HG03439 (cell line): Measurements from ENCODE around the gene OR7A10.

Source experiments
- ATAC-seq: cut with Tn5 transposase; IDR thresholded peaks from one replicate; pipeline ENCODE4 v1.9.1; 2021; ENCODE audit warnings: mild to moderate bottlenecking, moderate library complexity; ENCODE audit not compliant: unreplicated experiment

OR7A10 gene

DNA sequence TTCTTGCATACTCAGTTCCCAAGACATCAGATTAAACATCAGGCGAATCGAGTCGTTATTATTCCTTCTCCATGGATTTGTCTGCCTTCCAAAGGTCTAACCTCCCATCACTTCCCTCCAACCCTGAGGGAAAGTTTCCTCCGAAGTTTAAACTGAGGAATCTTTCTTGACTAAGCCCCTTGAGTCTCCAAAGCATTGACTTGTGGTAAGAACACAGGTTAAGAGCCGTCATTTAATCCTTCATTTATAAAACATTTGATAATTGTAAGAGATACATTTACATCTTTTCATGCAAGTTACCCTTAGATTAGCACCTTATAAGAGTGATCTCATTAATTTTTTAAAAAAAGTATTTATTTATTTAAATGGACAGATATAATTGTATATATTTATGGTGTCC, at the start of gene OR7A10:
TSS of gene OR7A10 (minus strand) at position 101 of the 400 bp plus-strand sequence. CDS start 7,045 bp downstream, outside the sequence.
- ATAC-seq = no peak

- ATAC-seq = no peak
These were observed 42.1 kb upstream of the OR7A10 start for GRCh38 chr19:14890643-14891379.

- ATAC-seq = no peak
These were observed 41.4 kb upstream of the OR7A10 start for GRCh38 chr19:14889994-14890642.

- no peak for ATAC-seq
These were observed 37.3 kb upstream of the OR7A10 start, which contains the start of gene OR7A17 for GRCh38 chr19:14886032-14886431. TSS of gene OR7A17 (minus strand) at chr19:14886132. CDS start at chr19:14881355, 4,777 bp downstream.

- ATAC-seq = no peak
These were observed 23.0 kb upstream of the OR7A10 start for GRCh38 chr19:14871619-14872230.

- no peak for ATAC-seq
These were observed 19.8 kb upstream of the OR7A10 start for GRCh38 chr19:14868497-14868896.

DNA sequence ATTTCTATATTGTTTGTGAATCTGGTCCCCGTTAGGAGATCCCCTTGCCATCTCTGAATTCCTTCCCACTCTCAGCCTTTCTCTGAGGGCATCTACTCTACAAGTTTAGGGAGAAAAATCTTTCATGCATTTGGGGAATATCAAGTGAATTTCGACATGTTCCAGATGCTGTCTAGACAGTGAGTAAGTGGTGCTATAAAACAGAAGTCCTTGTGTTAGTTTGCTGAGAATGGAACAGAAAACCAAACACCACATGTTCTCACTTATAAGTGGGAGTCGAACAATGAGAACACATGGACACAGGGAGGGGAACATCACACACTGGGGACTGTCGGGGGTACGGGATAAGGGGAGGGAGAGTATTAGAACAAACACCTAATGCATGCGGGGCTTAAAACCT, 5.1 kb downstream of the OR7A10 start:
- no peak for ATAC-seq

DNA sequence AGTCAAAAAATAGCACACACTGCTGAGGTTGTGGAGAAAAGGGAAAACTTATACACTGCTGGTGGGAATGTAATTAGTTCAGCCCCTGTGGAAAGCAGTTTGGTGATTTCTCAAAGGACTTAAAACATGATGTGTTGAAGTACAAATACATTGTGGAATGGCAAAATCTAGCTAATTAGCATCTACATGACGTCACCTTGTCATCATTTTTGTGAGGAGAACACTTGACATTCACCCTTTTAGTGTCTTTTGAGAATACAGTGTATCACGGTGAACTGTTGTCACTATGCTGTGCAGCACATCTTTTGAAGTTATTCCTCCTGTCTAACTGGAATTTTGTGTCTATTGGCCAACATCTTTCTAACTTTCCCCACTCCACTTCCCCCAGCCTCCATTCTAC, 5.6 kb downstream of the OR7A10 start:
- ATAC-seq = no peak

DNA sequence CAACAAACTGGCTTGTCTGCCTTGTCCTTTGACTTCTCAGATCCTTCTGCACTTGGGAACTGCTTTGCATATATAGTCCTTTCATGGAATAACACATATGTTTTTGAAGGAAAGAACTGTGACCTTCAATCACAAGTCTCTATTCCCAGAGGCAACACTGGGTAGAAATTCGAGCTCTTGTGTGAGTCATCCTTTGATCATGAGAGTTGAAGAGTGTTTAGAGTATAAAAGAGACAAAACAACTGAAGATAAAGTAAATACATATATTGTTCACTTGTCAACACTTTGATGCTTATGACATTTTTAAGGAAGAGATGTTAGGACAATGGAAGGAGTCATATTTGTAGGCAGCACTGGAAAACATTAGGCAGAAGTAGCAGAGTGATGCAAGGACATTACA, 8.5 kb downstream of the OR7A10 start:
- ATAC-seq = no peak

DNA sequence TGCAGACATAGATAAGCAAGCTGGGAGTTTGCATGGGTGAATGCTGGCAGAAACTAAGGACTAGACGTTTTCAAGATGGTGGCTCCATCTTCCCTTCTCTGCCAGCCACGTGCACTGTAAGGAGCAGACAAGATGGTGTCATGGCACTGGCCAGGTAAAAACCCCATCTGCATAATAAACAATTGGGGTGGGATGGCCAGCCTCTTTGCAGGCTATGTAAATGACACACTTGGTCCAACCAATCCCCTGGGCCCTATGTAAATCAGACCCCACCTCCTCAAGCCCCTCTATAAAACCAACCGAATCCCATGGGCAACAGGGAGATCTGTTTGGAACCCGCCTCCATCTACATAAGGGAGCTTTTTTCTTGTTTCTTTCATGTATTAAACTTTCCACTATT, 11.3 kb downstream of the OR7A10 start:
- no peak for ATAC-seq

DNA sequence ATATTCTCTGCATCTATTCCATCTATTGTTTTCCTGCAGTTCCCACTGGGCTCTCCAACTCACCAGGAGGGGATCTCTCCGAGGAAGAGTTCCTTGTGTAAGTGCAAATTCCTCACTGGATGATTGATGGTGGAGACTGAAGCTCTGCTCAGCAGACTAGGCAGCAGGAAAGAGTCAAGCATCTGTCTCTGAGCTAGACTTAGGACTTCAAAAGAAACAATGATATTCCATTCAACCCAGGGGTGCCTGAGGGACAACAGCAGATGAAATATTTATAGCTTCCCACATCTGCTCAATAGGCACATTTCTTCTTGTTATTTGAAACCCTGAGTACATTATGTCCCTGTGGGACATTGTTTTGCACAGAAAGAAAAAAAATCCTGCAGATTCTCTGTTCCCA, 13.7 kb downstream of the OR7A10 start, which contains the start of the genes OR7A5 and OR7C1:
TSS of gene OR7A5 (minus strand) at position 175 of the 400 bp plus-strand sequence. CDS start 6,944 bp downstream, outside the sequence.
TSS of gene OR7C1 (minus strand) at position 175 of the 400 bp plus-strand sequence. CDS start 35,049 bp downstream, outside the sequence.
- no peak for ATAC-seq

- ATAC-seq = no peak
These were observed 18.0 kb downstream of the OR7A10 start for GRCh38 chr19:14830702-14831101.

GRCh38 chr19:14826006-14826405, 22.7 kb downstream of the OR7A10 start:
- ATAC-seq = no peak

- ATAC-seq = no peak
These were observed 26.8 kb downstream of the OR7A10 start for GRCh38 chr19:14821937-14822336.

GRCh38 chr19:14818588-14818987, 30.1 kb downstream of the OR7A10 start:
- no peak for ATAC-seq

DNA sequence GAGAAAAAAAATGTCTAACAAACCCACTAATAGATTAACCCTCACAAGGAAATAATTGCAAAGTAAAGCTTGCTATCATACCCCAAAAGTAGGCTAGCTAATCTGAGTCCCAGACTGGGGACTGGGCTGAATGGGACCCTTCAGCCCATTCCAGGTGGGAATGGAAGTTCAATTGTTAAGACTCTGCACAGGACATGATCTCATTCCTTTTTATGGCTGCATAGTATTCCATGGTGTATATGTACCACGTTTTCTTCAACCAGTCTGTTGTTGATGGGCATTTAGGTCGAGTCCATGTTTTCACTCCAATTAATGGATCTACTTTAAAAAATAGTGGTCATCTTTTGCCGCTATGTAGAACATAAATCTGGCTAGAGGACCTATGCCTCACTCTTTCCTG, 31.7 kb downstream of the OR7A10 start:
- ATAC-seq = no peak

DNA sequence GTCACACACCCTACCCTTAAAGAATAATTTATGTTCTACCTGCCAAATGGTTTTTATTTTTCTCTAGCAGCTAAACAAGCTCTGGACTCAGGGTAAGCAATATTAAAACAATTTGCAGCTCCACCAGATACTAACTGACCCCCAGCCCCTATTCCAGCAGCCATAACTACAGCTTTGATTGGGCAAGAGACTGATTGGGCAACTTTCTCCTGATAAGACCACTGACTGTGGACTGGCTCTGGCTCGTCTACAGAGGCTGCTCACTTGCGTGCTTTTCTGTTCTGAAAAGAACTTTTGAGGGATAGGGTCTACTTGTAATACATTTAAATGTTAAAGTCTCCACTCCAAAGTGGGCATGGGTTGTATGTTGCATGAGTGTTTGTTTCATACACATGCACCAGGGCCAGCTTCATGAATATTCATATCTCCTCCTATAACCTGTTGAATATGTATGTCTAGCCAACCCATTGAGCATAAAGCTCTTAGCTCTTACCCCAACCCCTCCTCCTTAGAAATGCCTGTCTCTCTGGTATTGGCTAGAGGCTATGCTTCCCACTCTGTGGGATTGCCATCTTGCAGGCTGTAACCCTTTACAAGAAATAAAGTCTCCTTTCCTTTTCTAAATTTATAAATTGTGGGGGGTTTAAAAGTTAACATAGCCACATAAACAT, 33.6 kb downstream of the OR7A10 start:
- ATAC-seq = no peak

DNA sequence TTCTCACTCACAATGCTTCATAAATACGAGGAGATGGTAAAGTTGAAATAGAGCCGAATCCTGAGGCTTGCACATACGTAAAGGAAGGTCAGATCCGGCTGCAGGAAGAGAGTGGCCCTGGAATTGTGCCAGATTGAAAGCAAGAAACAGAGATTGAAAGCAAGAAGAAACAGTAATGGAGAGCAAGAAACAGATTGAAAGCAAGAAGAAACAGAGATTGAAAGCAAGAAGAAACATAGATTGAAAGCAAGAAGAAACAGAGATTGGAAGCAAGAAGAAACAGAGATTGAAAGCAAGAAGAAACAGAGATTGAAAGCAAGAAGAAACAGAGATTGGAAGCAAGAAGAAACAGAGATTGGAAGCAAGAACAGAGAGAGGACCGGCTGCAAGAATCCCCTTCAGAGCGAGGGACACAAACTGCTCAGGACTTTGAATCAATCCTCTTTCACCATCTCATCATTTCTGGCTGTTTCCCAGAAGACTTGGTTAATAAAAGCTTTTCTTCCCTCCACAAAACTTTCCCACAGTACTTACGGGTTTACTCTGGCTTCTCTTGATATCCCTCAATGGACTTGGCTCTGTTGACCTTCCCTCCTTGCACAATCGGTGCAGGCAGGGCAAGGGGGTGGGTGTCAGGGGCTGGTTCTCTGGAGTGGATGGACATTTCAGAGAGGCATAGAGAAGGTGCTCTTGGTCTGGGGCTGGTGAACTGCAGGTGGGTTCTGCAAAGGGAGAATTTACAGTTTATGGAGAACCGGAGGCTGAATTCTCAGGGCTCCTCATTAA, 39.3 kb downstream of the OR7A10 start:
- no peak for ATAC-seq

- no peak for ATAC-seq
These were observed 44.0 kb downstream of the OR7A10 start for GRCh38 chr19:14804765-14805164.

GRCh38 chr19:14798760-14799159, 50.0 kb downstream of the OR7A10 start:
- ATAC-seq = no peak
